ENCODE data around the gene M6PR. TPM values are rescaled to one million over a fixed set of nuclear protein-coding genes. Genes with fewer than 3 reads are reported as not detected.

Gene M6PR
- total RNA-seq, 3 donors from 2014 or later (not counting 1 experiment from before 2014, with no cell fraction given) = 245 to 270 (median 255) TPM

DNA sequence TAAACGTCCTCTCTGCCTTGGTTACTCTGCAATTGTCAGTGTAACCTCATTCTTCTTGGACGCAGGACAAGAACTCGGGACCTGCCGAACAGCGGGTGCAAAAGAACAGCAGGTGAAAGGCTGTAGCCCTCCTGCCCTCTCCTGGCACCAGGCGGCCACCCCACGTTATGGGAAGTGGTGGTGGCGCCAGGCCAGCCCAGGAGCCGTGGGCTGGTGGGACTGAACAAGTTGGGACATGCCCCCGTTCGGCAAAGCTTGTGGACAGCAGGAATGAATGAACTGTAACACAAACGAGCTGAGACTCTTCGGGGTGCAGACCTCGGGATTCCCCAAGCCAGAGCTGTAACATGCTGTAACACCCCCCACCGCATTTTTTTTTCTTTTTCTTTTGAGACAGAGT is 6.6 kb upstream of the M6PR start:
- Mint-ChIP-seq H3K9me3 (peaks cover 0 to 3% of the 10 kb centered on the region in 2 donors), H3K27me3 (ENCODE audit: low read depth in 2 of 2) (no peaks in the 10 kb centered on the region), H3K27ac (peak overlapping the region; percentile 95 to 98), H3K4me3 (peak overlapping the region; percentile 42), H3K36me3 (peaks cover 12% of the 10 kb centered on the region), H3K4me1 (peaks cover 57 to 65% of the 10 kb centered on the region in 2 donors)
- H3K36me3 ChIP-seq (ENCODE audit: control insufficient read depth, insufficient read depth, low read length) = no peaks in the 10 kb centered on the region
- intact Hi-C loops (cut with micrococcal nuclease) = no loop called here
- no peaks in the 10 kb centered on the region for H3K9me3 ChIP-seq (ENCODE audit: control insufficient read depth, insufficient read depth, low read length)
- H3K27ac ChIP-seq (ENCODE audit: low read length) = peak overlapping the region; percentile 26
- DNase-seq (no peak), ATAC-seq (no peak)
- H3K27me3 ChIP-seq (ENCODE audit: control insufficient read depth, insufficient read depth, low read length) = no peaks in the 10 kb centered on the region
- TF ChIP-seq, protein P1, sequence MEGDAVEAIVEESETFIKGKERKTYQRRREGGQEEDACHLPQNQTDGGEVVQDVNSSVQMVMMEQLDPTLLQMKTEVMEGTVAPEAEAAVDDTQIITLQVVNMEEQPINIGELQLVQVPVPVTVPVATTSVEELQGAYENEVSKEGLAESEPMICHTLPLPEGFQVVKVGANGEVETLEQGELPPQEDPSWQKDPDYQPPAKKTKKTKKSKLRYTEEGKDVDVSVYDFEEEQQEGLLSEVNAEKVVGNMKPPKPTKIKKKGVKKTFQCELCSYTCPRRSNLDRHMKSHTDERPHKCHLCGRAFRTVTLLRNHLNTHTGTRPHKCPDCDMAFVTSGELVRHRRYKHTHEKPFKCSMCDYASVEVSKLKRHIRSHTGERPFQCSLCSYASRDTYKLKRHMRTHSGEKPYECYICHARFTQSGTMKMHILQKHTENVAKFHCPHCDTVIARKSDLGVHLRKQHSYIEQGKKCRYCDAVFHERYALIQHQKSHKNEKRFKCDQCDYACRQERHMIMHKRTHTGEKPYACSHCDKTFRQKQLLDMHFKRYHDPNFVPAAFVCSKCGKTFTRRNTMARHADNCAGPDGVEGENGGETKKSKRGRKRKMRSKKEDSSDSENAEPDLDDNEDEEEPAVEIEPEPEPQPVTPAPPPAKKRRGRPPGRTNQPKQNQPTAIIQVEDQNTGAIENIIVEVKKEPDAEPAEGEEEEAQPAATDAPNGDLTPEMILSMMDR (IDR thresholded peaks at IDR 0.05) = no peak
- H3K4me3 ChIP-seq (ENCODE audit: low read length) = no peak overlapping the region
- peaks cover 58% of the 10 kb centered on the region for H3K4me1 ChIP-seq (ENCODE audit: control insufficient read depth, insufficient read depth, low read length)
- 92% methylated on average over 15 of the region's 15 CpGs for WGBS (ENCODE audit: insufficient coverage)

- peaks cover 58% of the 10 kb centered on the region for H3K4me1 ChIP-seq (ENCODE audit: control insufficient read depth, insufficient read depth, low read length)
- peak; percentile 21 to 83 for DNase-seq
- intact Hi-C loops (cut with micrococcal nuclease) = loop anchor here (5.0 kb wide), 1 partner anchor 42 kb away; the partner anchor contains the start of gene PHC1
- Mint-ChIP-seq H3K9me3 (peaks cover 0 to 3% of the 10 kb centered on the region in 2 donors), H3K4me3 (peak overlapping the region; percentile 88), H3K27ac (peak overlapping the region; percentile 95 to 98), H3K27me3 (ENCODE audit: low read depth in 2 of 2) (no peaks in the 10 kb centered on the region), H3K36me3 (no peaks in the 10 kb centered on the region), H3K4me1 (peaks cover 67 to 71% of the 10 kb centered on the region in 2 donors)
- TF ChIP-seq, protein P1 (IDR thresholded peaks at IDR 0.05) = no peak
- H3K36me3 ChIP-seq (ENCODE audit: control insufficient read depth, insufficient read depth, low read length) = no peaks in the 10 kb centered on the region
- peak overlapping the region; percentile 99 for H3K27ac ChIP-seq (ENCODE audit: low read length)
- no peaks in the 10 kb centered on the region for H3K27me3 ChIP-seq (ENCODE audit: control insufficient read depth, insufficient read depth, low read length)
- H3K9me3 ChIP-seq (ENCODE audit: control insufficient read depth, insufficient read depth, low read length) = no peaks in the 10 kb centered on the region
- ATAC-seq = no peak
- no peak overlapping the region for H3K4me3 ChIP-seq (ENCODE audit: low read length)
- 38% methylated on average over 7 of the region's 8 CpGs for WGBS (ENCODE audit: insufficient coverage)
Observed at GRCh38 chr12:8953773-8954402, 4.4 kb upstream of the M6PR start.

GRCh38 chr12:8951744-8952143 is 2.3 kb upstream of the M6PR start:
- 11% methylated on average over 1 of the region's 1 CpG for WGBS (ENCODE audit: insufficient coverage)
- TF ChIP-seq, protein P1 (IDR thresholded peaks at IDR 0.05) = no peak
- Histone ChIP-seq H3K9me3 (ENCODE audit: control insufficient read depth, insufficient read depth, low read length) (no peaks in the 10 kb centered on the region), H3K27ac (ENCODE audit: low read length) (peak overlapping the region; percentile 99), H3K27me3 (ENCODE audit: control insufficient read depth, insufficient read depth, low read length) (no peaks in the 10 kb centered on the region), H3K4me1 (ENCODE audit: control insufficient read depth, insufficient read depth, low read length) (peaks cover 65% of the 10 kb centered on the region), H3K4me3 (ENCODE audit: low read length) (peak overlapping the region; percentile 89), H3K36me3 (ENCODE audit: control insufficient read depth, insufficient read depth, low read length) (no peaks in the 10 kb centered on the region)
- intact Hi-C loops (cut with micrococcal nuclease) = loop anchor here (1.0 to 5.0 kb wide), 4 partner anchors 37 to 88 kb away; partner anchors contain the start of genes KLRG1 and PHC1
- peak overlapping the region; percentile 95 to 98 for H3K27ac Mint-ChIP-seq
- ATAC-seq (peak; percentile 35 to 51 (median 43)), DNase-seq (peak; percentile 46 to 71)
- no peaks in the 10 kb centered on the region for H3K27me3 Mint-ChIP-seq (ENCODE audit: low read depth in 2 of 2)
- H3K4me1 Mint-ChIP-seq = peaks cover 72% of the 10 kb centered on the region in 2 donors
- peaks cover 0 to 3% of the 10 kb centered on the region in 2 donors for H3K9me3 Mint-ChIP-seq
- H3K4me3 Mint-ChIP-seq = peak overlapping the region; percentile 90
- no peaks in the 10 kb centered on the region for H3K36me3 Mint-ChIP-seq
